ENCODE data around the gene SAA4.
"Not testable (repeated sequence)": the region's sequence is repeated elsewhere in the genome, so short reads cannot be mapped to it uniquely, and the experiment has no call there.

SAA4 gene, protein sequence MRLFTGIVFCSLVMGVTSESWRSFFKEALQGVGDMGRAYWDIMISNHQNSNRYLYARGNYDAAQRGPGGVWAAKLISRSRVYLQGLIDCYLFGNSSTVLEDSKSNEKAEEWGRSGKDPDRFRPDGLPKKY

GRCh38 chr11:18236664-18237356 is at the start of gene SAA4:
Gene SAA4 (minus strand): TSS chr11:18236802. CDS start chr11:18235926, 876 bp downstream.
- DNase-seq, result no peak

GRCh38 chr11:18285841-18286240 is 49.2 kb upstream of the SAA4 start:
- no peak for DNase-seq

DNA sequence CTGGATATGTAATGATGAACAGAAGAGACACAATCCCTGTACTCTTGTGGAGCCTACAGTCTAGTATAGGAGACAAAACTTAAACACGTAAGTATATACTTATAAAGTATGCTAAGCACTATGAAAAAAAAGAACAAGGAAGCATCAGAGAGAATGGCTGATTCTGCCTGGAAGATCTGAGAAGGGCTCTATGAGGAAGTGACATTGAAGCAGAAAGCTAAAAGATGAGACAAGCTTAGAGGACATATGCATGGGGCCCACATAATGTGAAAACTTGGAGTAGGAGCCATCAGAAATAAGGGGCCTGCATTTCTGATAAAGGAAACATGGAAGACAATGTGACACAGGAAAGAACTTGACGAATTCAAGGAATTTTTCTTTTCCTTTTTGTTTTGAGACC is 46.0 kb upstream of the SAA4 start:
- DNase-seq, result no peak

DNA sequence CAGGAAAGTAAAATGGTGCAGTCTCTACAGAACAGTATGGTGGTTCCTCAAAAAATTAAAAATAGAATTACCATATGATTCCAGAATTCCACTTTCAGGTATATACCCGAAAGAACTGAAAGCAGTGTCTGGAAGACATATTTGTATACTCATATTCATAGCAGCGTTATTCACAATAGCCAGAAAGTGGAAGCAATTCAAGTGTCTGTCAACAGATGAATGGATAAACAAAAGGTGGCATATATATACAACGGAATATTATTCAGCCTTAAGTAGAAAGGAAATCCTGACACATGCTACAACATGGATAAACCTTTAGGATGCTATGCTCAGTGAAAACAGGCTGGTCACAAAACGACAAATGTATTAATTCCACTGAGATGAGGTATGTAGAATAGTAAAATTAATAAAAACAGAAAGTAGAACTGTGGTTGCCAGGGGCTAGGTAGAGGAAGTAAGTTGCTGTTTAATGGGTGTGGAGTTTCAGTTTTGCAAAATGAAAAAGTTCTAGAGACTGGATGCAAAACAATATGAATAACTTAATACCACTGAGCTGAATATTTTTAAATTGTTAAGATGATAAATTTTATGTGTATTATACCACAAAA is 43.9 kb upstream of the SAA4 start:
- DNase-seq, result no peak

DNA sequence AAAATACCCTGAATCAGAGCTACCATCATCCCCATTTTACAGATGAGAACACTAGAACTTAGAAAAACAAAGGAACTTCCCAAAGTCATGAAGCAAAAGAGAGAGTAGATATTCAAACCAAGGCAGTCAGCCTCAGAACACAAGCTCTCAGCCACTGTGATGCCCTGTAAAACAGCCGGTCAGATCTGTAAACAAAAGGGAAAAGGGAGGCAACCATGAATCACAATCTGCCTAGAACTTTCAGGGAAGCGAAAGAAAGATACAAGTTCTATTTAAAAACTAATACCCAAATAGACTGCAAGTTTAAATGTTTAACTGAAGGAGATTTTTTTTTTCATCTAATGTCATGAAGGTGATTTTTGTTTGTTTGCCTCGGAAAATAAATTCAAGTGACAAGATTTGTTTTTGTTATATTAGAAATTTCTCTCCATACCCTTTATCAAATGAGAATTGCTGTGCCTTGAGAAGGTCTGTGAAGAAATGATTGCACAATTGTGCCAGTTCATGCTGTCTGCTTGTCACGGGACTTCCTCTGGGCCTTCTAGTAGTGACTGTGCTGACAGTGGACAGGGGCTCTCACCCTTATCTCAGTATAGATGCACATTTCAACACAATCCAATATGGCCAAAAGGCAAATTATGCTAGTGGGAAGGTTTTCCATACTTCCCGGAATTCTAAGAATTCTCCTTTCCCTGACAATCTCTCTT is 41.1 kb upstream of the SAA4 start:
- DNase-seq, result peak; percentile 68 to 79

- DNase-seq, result no peak
These were observed 34.6 kb upstream of the SAA4 start for GRCh38 chr11:18271206-18271605.

GRCh38 chr11:18270102-18270501 is 33.5 kb upstream of the SAA4 start:
- DNase-seq, result no peak

DNA sequence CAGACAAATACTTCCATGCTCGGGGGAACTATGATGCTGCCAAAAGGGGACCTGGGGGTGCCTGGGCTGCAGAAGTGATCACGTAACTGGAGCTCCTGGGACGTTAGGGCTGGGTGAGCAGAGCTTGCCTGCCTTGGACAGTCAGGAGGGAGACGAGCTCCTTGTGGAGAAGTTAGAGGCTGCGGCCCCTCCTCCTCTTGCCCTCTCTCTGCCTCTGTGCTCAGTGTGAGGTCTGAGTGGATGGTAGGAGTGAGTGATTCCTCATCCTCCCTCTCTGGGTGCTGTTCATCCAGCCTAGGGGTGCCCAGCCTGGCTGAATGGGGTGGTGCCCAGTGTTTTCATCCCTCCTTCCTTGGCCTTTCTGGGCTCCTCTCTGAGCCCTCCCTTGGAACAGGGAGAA is 32.6 kb upstream of the SAA4 start:
- DNase-seq, result not testable (repeated sequence)

- DNase-seq, result not testable (repeated sequence)
These were observed 30.9 kb upstream of the SAA4 start for GRCh38 chr11:18267335-18268133.

DNA sequence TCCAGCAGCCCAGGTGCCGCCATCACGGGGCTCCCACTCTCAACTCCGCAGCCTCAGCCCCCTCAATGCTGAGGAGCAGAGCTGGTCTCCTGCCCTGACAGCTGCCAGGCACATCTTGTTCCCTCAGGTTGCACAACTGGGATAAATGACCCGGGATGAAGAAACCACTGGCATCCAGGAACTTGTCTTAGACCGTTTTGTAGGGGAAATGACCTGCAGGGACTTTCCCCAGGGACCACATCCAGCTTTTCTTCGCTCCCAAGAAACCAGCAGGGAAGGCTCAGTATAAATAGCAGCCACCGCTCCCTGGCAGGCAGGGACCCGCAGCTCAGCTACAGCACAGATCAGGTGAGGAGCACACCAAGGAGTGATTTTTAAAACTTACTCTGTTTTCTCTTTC is 29.3 kb upstream of the SAA4 start, which contains the start of gene SAA1:
Gene SAA1, plus strand, starts transcription at position 316 of the 400 bp plus-strand sequence. CDS start 624 bp downstream, outside the sequence.
- no peak for DNase-seq

DNA sequence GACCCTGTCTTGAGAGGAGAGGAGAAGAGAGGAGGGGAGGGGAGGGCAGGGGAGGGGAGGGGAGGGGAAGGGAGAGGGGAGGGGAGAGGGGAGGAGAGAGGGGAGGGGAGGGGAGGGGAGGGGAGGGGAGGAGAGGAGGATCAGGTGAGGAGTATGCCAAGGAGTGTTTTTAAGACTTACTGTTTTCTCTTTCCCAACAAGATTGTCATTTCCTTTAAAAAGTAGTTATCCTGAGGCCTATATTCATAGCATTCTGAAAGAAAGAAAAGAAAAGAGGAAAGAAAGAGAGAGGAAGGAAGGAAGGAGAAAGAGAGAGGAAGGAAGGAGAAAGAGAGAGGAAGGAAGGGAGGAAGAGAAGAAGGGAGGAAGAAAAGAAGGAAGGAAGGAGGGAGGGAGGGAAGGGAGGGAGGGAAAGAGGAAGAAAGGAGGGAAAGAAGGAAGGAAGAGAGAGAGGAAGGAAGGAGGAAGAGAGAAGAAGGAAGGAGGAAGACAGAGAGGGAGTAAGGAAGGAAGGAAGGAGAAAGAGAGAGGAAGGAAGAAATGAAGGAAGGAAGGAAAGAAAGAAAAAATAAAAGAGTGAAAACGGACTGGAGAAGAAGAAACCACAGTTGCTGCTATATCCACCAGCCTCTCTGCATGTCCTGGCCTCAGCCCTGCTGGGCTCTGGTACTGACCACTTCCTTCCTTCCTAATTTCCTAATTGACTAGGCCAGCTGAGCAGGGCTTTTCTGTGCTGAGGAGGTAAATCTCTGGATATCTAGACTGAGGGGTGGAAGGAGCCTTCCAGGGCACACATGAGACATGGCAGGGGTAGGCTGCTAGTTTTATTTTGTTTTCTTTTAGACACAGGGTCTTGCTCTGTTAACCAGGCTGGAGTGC is 28.3 kb upstream of the SAA4 start:
- DNase-seq, result no peak

DNA sequence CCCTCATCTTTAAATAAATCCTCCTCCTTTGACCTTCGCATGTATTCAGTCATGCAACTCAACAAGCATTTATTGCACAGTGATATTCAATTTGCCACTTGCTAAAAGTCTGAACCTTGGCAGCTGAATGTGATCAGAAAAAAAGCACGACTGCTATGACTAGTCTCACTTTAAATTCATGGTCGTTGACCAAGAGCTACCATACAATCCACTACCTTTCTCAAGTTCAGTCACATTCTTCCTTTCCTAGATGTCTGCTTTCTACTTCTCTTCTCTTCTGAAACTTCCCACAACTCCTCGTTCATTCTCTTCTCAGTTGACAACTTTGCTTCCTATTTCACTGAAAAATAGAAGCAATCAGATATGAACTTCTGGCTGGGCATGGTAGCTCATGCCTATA is 27.4 kb upstream of the SAA4 start:
- no peak for DNase-seq

GRCh38 chr11:18262681-18263350 is 26.2 kb upstream of the SAA4 start:
- DNase-seq, result not testable (repeated sequence)

DNA sequence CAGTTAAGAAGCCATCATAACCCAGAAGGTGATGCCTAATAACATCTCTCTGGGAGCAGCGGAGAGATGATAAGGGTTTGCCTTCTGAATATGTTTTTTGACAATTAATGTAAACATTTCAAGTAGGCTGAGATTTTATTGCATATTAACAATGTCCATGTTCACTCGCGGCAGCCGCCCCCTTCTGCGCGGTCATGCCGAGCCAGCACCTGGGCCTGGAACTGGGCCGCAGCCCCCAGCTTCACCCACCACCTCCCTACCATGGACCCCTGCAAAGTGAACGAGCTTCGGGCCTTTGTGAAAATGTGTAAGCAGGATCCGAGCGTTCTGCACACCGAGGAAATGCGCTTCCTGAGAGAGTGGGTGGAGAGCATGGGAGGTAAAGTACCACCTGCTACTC is 25.1 kb upstream of the SAA4 start:
- no peak for DNase-seq

GRCh38 chr11:18259259-18259658 is 22.7 kb upstream of the SAA4 start:
- DNase-seq, result no peak

DNA sequence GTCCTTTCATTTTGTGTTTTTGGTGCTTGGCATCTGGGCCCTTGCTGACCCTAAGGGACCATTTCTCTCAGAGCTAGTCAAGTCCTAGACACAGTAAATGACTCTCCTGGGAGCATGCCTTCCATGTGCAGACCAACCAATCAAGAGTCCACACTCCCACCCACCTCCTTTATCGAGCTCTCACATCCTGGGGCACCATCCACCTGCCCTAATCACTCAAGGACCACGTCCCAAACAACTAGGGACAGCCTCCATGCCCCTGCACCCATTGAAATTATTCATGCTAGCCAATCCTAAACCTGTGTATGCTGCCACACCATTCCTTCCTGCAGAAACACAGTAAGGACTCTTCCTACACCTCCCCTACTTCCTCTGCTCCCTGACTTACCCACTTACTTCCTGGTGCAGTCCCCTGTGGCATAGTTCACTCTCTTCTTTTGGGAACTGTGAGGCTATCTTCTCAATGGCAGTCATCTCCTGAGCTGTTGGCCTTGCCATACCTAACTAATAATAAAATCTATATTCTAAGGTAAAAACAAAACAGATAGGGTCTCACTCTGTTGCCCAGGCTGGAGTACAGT is 18.3 kb upstream of the SAA4 start:
- no peak for DNase-seq

- DNase-seq, result no peak
These were observed 17.3 kb upstream of the SAA4 start for GRCh38 chr11:18253778-18254338.

GRCh38 chr11:18253233-18253632 is 16.6 kb upstream of the SAA4 start:
- no peak for DNase-seq

GRCh38 chr11:18248561-18248960 is 12.0 kb upstream of the SAA4 start, which contains the start of gene SAA2:
Gene SAA2 (minus strand): TSS chr11:18248668. CDS start chr11:18248011, 657 bp downstream.
- no peak for DNase-seq

DNA sequence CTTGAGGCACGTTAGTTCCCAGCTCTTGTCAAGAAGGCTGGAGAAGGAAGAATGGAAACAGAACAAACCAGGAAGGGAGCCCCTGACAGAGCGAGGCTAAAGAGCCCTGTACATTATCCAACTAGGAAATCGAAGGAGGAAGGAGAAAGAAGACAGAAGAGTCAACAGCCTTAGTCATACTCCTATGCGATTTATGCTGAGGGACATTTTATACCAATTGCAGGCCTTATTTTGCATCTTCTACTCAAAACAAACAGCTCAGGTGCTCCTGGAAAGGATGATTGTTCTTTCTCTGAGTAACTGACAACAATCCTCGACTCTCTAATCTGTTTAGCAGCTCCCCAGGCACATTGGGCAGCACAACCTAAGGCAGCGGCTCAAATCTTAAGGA is 10.6 kb upstream of the SAA4 start:
- DNase-seq, result not testable (repeated sequence)

Data from AML-193 (cell line).